IMR-90 (cell line): ENCODE results near the gene AKAP13.

Experiments
- BHLHE40 ChIP-seq: fragments of 150-350 bp; IDR thresholded peaks from 2 replicates; pipeline ENCODE4 v1.6.1; 2016; ENCODE audit warnings: mild to moderate bottlenecking, low read depth, low read length
- CEBPB ChIP-seq: IDR thresholded peaks from 2 replicates; pipeline ENCODE4 v1.6.1; 2012; ENCODE audit warnings: low read depth, low read length, improper control_type of control experiment
- CHD1 ChIP-seq: IDR thresholded peaks from 2 replicates; pipeline ENCODE4 v1.6.1; 2012; ENCODE audit warnings: low read depth, low read length, improper control_type of control experiment
- FOS ChIP-seq: fragments of 150-350 bp; IDR thresholded peaks from 2 replicates; pipeline ENCODE4 v1.6.1; 2016; ENCODE audit warnings: low read depth, low read length
- MAZ ChIP-seq: IDR thresholded peaks from 2 replicates; pipeline ENCODE4 v1.6.1; 2012; ENCODE audit warnings: low read depth, mild to moderate bottlenecking, low read length, improper control_type of control experiment, moderate library complexity, borderline replicate concordance
- MXI1 ChIP-seq: IDR thresholded peaks from 2 replicates; pipeline ENCODE4 v1.6.1; 2012; ENCODE audit warnings: low read depth, mild to moderate bottlenecking, low read length, moderate library complexity, borderline replicate concordance
- NFE2L2 ChIP-seq: fragments of 150-350 bp; IDR thresholded peaks from 2 replicates; pipeline ENCODE4 v1.6.1; 2016; ENCODE audit warnings: low read depth, mild to moderate bottlenecking, low read length
- POLR2A ChIP-seq: IDR thresholded peaks from 2 replicates; pipeline ENCODE4 v1.6.1; 2012; ENCODE audit warnings: mild to moderate bottlenecking, low read depth, low read length
- RAD21 ChIP-seq: IDR thresholded peaks from 2 replicates; pipeline ENCODE4 v1.6.1; 2012; ENCODE audit warnings: low read length, improper control_type of control experiment
- RFX5 ChIP-seq: IDR thresholded peaks from 2 replicates; pipeline ENCODE4 v1.8.0; 2012; ENCODE audit warnings: low read depth, mild to moderate bottlenecking, low read length, moderate library complexity
- SMC3 ChIP-seq: fragments of 150-350 bp; IDR thresholded peaks from 2 replicates; pipeline ENCODE4 v1.6.1; 2016; ENCODE audit warnings: low read depth, mild to moderate bottlenecking, antibody characterized with exemption, low read length, moderate library complexity
- TF ChIP-seq, protein P1 (sequence below): conservative IDR thresholded peaks from 2 replicates; pipeline ENCODE4 v1.5.1; 2012; ENCODE audit warnings: mild to moderate bottlenecking, low read depth, low read length, improper control_type of control experiment
- TF ChIP-seq, protein P2 (sequence below): fragments of 150-350 bp; IDR thresholded peaks from 2 replicates; pipeline ENCODE4 v1.6.1; 2017; ENCODE audit warnings: mild to moderate bottlenecking, antibody characterized with exemption, low read length, low read depth
- TF ChIP-seq, protein P3 (sequence below): fragments of 150-350 bp; IDR thresholded peaks from 2 replicates; pipeline ENCODE4 v1.6.1; 2016; ENCODE audit warnings: low read depth, mild to moderate bottlenecking, low read length, moderate library complexity, borderline replicate concordance

DNA sequence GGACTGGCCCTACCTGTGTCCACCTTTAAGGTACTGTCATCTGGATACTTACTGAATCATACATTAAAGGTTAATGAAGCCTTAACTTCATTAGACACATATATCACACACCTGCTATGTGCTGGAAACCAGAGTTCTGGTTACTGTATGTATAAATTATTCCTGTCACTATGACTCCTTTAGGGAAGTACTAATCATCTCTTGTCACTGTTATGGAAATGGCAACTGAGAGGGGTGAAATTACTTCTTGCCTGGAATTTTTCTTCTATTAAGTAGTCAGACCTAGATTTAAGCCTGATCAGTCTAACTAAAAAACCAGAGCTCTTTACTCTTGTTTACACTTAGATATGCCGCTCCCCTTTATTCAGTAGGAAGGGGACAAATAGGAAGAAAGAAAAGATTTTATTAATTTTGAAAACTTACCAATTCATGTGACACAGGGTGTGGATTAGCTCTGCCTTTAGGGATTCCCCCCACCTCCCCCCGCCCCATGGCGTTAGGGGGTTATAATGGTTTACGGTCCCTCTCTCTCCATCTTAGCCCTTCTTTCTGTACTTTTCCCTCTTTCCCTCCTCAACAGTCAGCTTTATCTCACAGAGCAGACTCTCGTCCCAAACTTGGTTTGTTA lies 261.8 kb downstream of the AKAP13 start:
- TF ChIP-seq, protein P1, sequence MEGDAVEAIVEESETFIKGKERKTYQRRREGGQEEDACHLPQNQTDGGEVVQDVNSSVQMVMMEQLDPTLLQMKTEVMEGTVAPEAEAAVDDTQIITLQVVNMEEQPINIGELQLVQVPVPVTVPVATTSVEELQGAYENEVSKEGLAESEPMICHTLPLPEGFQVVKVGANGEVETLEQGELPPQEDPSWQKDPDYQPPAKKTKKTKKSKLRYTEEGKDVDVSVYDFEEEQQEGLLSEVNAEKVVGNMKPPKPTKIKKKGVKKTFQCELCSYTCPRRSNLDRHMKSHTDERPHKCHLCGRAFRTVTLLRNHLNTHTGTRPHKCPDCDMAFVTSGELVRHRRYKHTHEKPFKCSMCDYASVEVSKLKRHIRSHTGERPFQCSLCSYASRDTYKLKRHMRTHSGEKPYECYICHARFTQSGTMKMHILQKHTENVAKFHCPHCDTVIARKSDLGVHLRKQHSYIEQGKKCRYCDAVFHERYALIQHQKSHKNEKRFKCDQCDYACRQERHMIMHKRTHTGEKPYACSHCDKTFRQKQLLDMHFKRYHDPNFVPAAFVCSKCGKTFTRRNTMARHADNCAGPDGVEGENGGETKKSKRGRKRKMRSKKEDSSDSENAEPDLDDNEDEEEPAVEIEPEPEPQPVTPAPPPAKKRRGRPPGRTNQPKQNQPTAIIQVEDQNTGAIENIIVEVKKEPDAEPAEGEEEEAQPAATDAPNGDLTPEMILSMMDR, result no peak
- no peak for TF ChIP-seq BHLHE40
- TF ChIP-seq POLR2A, result no peak
- TF ChIP-seq CHD1, result no peak
- TF ChIP-seq CEBPB, result no peak
- TF ChIP-seq, protein P2, sequence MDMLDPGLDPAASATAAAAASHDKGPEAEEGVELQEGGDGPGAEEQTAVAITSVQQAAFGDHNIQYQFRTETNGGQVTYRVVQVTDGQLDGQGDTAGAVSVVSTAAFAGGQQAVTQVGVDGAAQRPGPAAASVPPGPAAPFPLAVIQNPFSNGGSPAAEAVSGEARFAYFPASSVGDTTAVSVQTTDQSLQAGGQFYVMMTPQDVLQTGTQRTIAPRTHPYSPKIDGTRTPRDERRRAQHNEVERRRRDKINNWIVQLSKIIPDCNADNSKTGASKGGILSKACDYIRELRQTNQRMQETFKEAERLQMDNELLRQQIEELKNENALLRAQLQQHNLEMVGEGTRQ, result no peak
- TF ChIP-seq RFX5, result no peak
- TF ChIP-seq MAZ, result no peak
- TF ChIP-seq RAD21, result no peak
- TF ChIP-seq FOS, result no peak
- TF ChIP-seq MXI1, result no peak
- no peak for TF ChIP-seq NFE2L2
- TF ChIP-seq, protein P3, sequence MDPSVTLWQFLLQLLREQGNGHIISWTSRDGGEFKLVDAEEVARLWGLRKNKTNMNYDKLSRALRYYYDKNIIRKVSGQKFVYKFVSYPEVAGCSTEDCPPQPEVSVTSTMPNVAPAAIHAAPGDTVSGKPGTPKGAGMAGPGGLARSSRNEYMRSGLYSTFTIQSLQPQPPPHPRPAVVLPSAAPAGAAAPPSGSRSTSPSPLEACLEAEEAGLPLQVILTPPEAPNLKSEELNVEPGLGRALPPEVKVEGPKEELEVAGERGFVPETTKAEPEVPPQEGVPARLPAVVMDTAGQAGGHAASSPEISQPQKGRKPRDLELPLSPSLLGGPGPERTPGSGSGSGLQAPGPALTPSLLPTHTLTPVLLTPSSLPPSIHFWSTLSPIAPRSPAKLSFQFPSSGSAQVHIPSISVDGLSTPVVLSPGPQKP, result no peak
- TF ChIP-seq SMC3, result no peak
